Measurements from ENCODE around the gene DST.

- no peak for TF ChIP-seq CTCF (conservative IDR thresholded peaks at IDR 0.05 in 1 of 2, IDR thresholded peaks at IDR 0.05 in 1 of 2; ENCODE audit: low read depth in 1 of 2, low read length in 2 of 2)
- no peak for TF ChIP-seq EZH2 (IDR thresholded peaks at IDR 0.05; ENCODE audit: low read length, missing control alignments)
Observed at GRCh38 chr6:56572788-56573471, 69.8 kb downstream of the DST start.
